GM12878 (cell line): ENCODE results near the gene FYB1. TPM values are rescaled to one million over a fixed set of nuclear protein-coding genes. Genes with fewer than 3 reads are reported as not detected.

Source experiments
- BMI1 ChIP-seq: fragments of 450-650 bp; IDR thresholded peaks from 2 replicates; pipeline ENCODE4 v1.6.1; 2016; ENCODE audit warnings: mild to moderate bottlenecking, moderate library complexity, borderline replicate concordance
- CBFB ChIP-seq: IDR thresholded peaks from 2 replicates; pipeline ENCODE4 v1.6.1; 2016; ENCODE audit warnings: antibody characterized with exemption, low read depth
- FOXK2 ChIP-seq: fragments of 450-650 bp; IDR thresholded peaks from 2 replicates; pipeline ENCODE4 v1.6.1; 2017; ENCODE audit warnings: mild to moderate bottlenecking, moderate library complexity
- GABPA ChIP-seq: IDR thresholded peaks from 2 replicates; pipeline ENCODE4 v1.6.1; 2014; ENCODE audit warnings: antibody characterized with exemption, low read depth, mild to moderate bottlenecking, inconsistent platforms
- HCFC1 ChIP-seq: fragments of 150-350 bp; IDR thresholded peaks from 2 replicates; pipeline ENCODE4 v1.6.1; 2014; ENCODE audit warnings: low read length
- HDAC2 ChIP-seq: fragments of 200-600 bp; sonication (generic); IDR thresholded peaks from 2 replicates; pipeline ENCODE4 v1.6.1; 2017
- HDAC6 ChIP-seq: fragments of 200-600 bp; sonication (generic); IDR thresholded peaks from one replicate; pipeline ENCODE4 v1.8.0; 2017; ENCODE audit warnings: antibody characterized with exemption; ENCODE audit not compliant: unreplicated experiment
- JUNB ChIP-seq: IDR thresholded peaks from 2 replicates; pipeline ENCODE4 v1.6.1; 2016; ENCODE audit warnings: antibody characterized with exemption, mild to moderate bottlenecking
- KLF5 ChIP-seq: fragments of 450-650 bp; IDR thresholded peaks from 2 replicates; pipeline ENCODE4 v1.6.1; 2014; ENCODE audit warnings: mild to moderate bottlenecking; ENCODE audit not compliant: partially characterized antibody
- MXI1 ChIP-seq: fragments of 150-350 bp; IDR thresholded peaks from 2 replicates; pipeline ENCODE4 v1.6.1; 2011; ENCODE audit warnings: low read depth, mild to moderate bottlenecking, inconsistent platforms, low read length, improper control_type of control experiment
- MYC ChIP-seq: IDR thresholded peaks from 2 replicates; pipeline ENCODE4 v1.6.1; 2011; ENCODE audit warnings: mild to moderate bottlenecking, low read length, moderate library complexity, inconsistent platforms; ENCODE audit not compliant: insufficient read depth, insufficient replicate concordance, insufficient read length, severe bottlenecking
- NFYB ChIP-seq: IDR thresholded peaks from 2 replicates; pipeline ENCODE4 v1.6.1; 2011; ENCODE audit warnings: low read depth, mild to moderate bottlenecking, low read length, improper control_type of control experiment, moderate library complexity; ENCODE audit not compliant: insufficient read depth
- RAD21 ChIP-seq: IDR thresholded peaks from 2 replicates; pipeline ENCODE4 v1.6.1; 2011; ENCODE audit warnings: mild to moderate bottlenecking, low read depth, low read length, moderate library complexity; ENCODE audit not compliant: insufficient read depth
- SIX5 ChIP-seq: IDR thresholded peaks from 2 replicates; pipeline ENCODE4 v1.6.1; 2011; ENCODE audit warnings: mild to moderate bottlenecking, low read depth, low read length, moderate library complexity; ENCODE audit not compliant: severe bottlenecking
- SMC3 ChIP-seq: IDR thresholded peaks from 2 replicates; pipeline ENCODE4 v1.6.1; 2011; ENCODE audit warnings: low read length, improper control_type of control experiment, borderline replicate concordance
- TARDBP ChIP-seq: IDR thresholded peaks from 2 replicates; pipeline ENCODE4 v1.6.1; 2016; ENCODE audit warnings: borderline replicate concordance
- ZBTB11 ChIP-seq: fragments of 450-650 bp; formaldehyde crosslinking; IDR thresholded peaks from 2 replicates; pipeline ENCODE4 v1.5.0; 2022; ENCODE audit warnings: mild to moderate bottlenecking, missing genetic modification characterization
- ZSCAN29 ChIP-seq: fragments of 450-650 bp; IDR thresholded peaks from 2 replicates; pipeline ENCODE4 v1.6.1; 2017; ENCODE audit warnings: mild to moderate bottlenecking, moderate library complexity
- polyA plus RNA-seq, 11 experiments: library from polyadenylated mRNA; depleted of rRNA in 4 of 11; unstranded in 6 of 11; stranded (reverse) in 5 of 11; fragments of >200 nt; fragmentation: Nextera tagmentation in 4 of 11; fragmentation: Illumina TruSeq in 1 of 11; extraction: Ambion mirVana in 4 of 11; extraction: Trizol in 1 of 11; gene quantifications; 1 replicate in 1 of 11; 2 replicates in 10 of 11; pipeline versions ENCODE4 v1.2.1 to v1.2.3, GENCODE V29; 2011 to 2016; ENCODE audit warnings: inconsistent platforms in 2 of 11, missing spikeins in 2 of 11, low read depth in 1 of 11
- total RNA-seq, 4 experiments: library from RNA; depleted of rRNA in 3 of 4; stranded (reverse); fragments of >200 nt in 3 of 4; fragmentation: Illumina TruSeq in 1 of 4; extraction: Trizol in 1 of 4; gene quantifications; 2 replicates each; pipeline versions ENCODE4 v1.2.1 to v1.2.3, GENCODE V29; 2013 to 2021
- TF ChIP-seq, protein P1 (sequence below), 3 experiments: IDR thresholded peaks in 2 of 3; conservative IDR thresholded peaks in 1 of 3; 2 replicates each; pipeline ENCODE4 v1.5.1; 2011; ENCODE audit warnings: low read depth in 3 of 3, low read length in 3 of 3, mild to moderate bottlenecking in 3 of 3, control low read depth in 2 of 3, moderate library complexity in 2 of 3, inconsistent platforms in 1 of 3, mixed read lengths in 1 of 3; ENCODE audit not compliant: control insufficient read depth in 2 of 3, insufficient read depth in 1 of 3; ENCODE audit errors: extremely low read depth in 1 of 3
- TF ChIP-seq, protein P2 (sequence below): fragments of 450-650 bp; IDR thresholded peaks from 2 replicates; pipeline ENCODE4 v1.6.1; 2017; ENCODE audit warnings: mild to moderate bottlenecking, moderate library complexity

FYB1 gene
- total and polyA plus RNA-seq, 10 of the 15 experiments (the other 5 are each of a cell fraction or from before 2014, with no cell fraction given) = 0.06 to 4.3 (median 0.25) TPM; not detected in 2

DNA sequence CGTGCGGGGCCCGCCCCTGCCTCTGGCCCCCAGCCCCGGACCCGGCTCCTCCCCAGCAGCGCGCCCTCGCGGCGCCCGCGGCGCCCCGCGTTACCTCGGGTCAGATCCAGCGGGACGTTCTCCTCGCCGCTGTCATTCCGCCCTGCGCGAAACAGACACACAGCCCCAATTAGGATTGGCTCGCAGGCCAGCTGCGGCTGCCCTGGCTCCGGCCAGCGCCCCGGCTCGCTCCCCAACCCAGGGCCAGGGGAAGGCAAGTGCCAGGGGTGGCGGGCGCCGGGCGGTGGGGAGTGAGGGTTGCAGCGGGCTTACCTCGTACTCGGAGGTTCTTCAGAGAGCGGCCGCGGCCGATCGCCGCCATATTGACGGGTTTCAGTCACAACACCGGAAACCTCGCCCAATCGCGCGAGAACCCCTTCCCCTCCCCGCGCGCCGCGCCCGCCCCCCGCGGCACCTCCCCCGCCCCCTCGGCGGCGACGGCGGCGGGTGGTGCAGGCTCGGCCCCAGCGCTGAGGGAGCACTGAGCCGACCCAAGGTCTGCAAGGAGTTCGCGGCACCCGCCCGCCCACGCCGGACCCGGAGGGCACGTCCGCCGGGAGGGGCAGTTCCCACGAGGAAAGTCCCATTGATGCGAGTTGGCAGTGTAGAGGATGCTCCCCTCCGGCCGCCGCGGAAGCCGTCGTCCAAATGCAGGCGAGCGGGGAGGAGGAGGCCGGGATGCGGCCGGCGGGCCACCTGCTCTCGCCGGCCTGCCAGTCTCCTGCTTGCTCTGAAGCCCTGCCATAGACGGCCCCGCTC is 145.1 kb downstream of the FYB1 start, which contains the start of gene RICTOR (continued):
- TF ChIP-seq MXI1 (peak; percentile 38; the same call in 1 of the 2 replicates), SMC3 (no peak), KLF5 (no peak), MYC (peak; percentile 10), FOXK2 (no peak), GABPA (no peak), CBFB (no peak), TARDBP (no peak), HDAC6 (peak; percentile 23), JUNB (no peak), ZSCAN29 (no peak), HDAC2 (no peak), HCFC1 (peak; percentile 35), SIX5 (no peak), NFYB (no peak), RAD21 (no peak), ZBTB11 (CRISPR knock-in tag) (0 out of 2 replicates have a peak, but pooled peaks have one; percentile 14), BMI1 (no peak)
- TF ChIP-seq, protein P1, sequence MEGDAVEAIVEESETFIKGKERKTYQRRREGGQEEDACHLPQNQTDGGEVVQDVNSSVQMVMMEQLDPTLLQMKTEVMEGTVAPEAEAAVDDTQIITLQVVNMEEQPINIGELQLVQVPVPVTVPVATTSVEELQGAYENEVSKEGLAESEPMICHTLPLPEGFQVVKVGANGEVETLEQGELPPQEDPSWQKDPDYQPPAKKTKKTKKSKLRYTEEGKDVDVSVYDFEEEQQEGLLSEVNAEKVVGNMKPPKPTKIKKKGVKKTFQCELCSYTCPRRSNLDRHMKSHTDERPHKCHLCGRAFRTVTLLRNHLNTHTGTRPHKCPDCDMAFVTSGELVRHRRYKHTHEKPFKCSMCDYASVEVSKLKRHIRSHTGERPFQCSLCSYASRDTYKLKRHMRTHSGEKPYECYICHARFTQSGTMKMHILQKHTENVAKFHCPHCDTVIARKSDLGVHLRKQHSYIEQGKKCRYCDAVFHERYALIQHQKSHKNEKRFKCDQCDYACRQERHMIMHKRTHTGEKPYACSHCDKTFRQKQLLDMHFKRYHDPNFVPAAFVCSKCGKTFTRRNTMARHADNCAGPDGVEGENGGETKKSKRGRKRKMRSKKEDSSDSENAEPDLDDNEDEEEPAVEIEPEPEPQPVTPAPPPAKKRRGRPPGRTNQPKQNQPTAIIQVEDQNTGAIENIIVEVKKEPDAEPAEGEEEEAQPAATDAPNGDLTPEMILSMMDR (IDR thresholded peaks at IDR 0.05 in 2 of 3, conservative IDR thresholded peaks at IDR 0.05 in 1 of 3; ENCODE audit: control insufficient read depth in 2 of 3, extremely low read depth in 1 of 3, insufficient read depth in 1 of 3, low read depth in 3 of 3, low read length in 3 of 3) = no peak
- TF ChIP-seq, protein P2, sequence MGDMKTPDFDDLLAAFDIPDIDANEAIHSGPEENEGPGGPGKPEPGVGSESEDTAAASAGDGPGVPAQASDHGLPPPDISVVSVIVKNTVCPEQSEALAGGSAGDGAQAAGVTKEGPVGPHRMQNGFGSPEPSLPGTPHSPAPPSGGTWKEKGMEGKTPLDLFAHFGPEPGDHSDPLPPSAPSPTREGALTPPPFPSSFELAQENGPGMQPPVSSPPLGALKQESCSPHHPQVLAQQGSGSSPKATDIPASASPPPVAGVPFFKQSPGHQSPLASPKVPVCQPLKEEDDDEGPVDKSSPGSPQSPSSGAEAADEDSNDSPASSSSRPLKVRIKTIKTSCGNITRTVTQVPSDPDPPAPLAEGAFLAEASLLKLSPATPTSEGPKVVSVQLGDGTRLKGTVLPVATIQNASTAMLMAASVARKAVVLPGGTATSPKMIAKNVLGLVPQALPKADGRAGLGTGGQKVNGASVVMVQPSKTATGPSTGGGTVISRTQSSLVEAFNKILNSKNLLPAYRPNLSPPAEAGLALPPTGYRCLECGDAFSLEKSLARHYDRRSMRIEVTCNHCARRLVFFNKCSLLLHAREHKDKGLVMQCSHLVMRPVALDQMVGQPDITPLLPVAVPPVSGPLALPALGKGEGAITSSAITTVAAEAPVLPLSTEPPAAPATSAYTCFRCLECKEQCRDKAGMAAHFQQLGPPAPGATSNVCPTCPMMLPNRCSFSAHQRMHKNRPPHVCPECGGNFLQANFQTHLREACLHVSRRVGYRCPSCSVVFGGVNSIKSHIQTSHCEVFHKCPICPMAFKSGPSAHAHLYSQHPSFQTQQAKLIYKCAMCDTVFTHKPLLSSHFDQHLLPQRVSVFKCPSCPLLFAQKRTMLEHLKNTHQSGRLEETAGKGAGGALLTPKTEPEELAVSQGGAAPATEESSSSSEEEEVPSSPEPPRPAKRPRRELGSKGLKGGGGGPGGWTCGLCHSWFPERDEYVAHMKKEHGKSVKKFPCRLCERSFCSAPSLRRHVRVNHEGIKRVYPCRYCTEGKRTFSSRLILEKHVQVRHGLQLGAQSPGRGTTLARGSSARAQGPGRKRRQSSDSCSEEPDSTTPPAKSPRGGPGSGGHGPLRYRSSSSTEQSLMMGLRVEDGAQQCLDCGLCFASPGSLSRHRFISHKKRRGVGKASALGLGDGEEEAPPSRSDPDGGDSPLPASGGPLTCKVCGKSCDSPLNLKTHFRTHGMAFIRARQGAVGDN = no peak
